ENCODE results near the gene GUSB. TPM values are rescaled to one million over a fixed set of nuclear protein-coding genes. Genes with fewer than 3 reads are reported as not detected.
"Not testable (repeated sequence)": the region's sequence is repeated elsewhere in the genome, so short reads cannot be mapped to it uniquely, and the experiment has no call there.

GUSB gene
- total RNA-seq = 10 to 100 TPM; 10.7 to 27.1 (median 20.7) TPM

DNA sequence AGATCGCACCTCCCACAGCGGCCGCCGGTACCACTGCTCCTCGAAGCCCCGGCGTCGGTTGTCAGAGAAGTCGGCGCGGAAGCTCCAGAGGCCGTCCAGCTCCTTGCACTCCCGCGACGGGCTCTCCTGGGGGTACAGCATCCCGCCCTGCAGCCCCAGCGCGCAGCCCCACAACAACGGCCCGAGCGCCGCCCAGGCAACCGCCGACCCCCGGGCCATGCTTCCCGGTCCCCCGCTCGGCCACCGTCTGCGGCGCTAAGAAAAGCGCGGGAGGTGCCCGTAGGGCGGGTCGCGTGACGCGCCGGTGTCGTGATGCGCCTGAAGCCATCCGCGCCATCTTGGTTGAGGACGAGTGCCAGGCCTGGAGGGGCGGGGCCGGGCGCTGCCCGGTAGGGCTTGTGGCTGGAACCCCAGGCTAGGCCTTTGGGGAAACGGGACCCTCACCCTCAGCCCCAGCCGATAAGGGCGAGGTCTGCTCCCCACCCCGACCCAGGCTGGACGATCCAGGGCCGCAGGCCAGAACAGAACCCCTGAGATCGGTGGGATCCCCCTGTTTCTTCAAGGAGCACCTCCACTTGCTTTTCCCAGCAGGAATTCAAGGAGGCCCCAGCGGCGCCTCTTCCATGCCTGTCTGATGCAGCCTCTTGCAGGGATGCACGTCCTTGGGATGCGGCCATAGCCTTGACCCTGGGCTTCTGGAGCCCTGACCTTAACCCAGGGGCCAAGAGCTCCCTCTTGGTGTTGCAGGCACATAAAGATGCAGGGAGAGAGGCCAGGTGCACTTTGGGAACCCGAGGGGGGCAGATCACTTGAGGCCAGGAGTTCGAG, at the start of gene GUSB:
TSS of gene GUSB (minus strand) at position 249 of the 828 bp plus-strand sequence. CDS start at position 219, 30 bp downstream.
- WGBS = 36% methylated on average over 4 of the region's 62 CpGs
- Histone ChIP-seq H3K36me3 (peaks cover 13% of the 10 kb centered on the region), H3K27me3 (no peaks in the 10 kb centered on the region), H3K9me3 (no peaks in the 10 kb centered on the region), H3K4me3 (peak within 1 kb of the TSS; percentile 72), H3K4me1 (peaks cover 21% of the 10 kb centered on the region), H3K27ac (peak within 1 kb of the TSS; percentile 72)
- DNase-seq (ENCODE audit: low spot score in 2 of 2) = peak; percentile 93 to 96
- TF ChIP-seq POLR2AphosphoS5 (IDR thresholded peaks at IDR 0.05) = peak in 2 of 3 donors; percentile 48 to 97
- TF ChIP-seq, protein P1, sequence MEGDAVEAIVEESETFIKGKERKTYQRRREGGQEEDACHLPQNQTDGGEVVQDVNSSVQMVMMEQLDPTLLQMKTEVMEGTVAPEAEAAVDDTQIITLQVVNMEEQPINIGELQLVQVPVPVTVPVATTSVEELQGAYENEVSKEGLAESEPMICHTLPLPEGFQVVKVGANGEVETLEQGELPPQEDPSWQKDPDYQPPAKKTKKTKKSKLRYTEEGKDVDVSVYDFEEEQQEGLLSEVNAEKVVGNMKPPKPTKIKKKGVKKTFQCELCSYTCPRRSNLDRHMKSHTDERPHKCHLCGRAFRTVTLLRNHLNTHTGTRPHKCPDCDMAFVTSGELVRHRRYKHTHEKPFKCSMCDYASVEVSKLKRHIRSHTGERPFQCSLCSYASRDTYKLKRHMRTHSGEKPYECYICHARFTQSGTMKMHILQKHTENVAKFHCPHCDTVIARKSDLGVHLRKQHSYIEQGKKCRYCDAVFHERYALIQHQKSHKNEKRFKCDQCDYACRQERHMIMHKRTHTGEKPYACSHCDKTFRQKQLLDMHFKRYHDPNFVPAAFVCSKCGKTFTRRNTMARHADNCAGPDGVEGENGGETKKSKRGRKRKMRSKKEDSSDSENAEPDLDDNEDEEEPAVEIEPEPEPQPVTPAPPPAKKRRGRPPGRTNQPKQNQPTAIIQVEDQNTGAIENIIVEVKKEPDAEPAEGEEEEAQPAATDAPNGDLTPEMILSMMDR (IDR thresholded peaks at IDR 0.05) = no peak
- no peak for TF ChIP-seq POLR2A (IDR thresholded peaks at IDR 0.05)

DNA sequence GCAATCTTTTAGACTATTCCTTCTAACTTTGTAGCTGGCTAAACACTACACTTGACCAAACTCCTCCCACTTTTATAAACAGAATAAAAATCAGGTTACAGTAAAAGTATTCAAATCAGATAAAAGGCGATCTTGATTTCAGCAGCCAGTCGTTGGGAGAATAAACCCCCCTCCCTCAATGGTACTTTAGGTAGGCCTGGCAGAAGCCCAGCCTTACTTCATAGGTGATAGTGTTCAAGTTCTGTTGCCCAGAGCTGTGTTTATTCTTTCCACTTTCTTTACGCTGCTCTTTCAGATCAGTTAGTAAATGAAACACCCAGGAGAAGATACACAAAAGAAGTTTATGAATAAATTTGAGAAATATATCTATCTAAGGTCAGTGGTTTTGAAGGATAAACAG, 46.3 kb upstream of the GUSB start:
- H3K4me3 ChIP-seq; H3K27me3 ChIP-seq; DNase-seq (ENCODE audit: low spot score in 2 of 2); H3K27ac ChIP-seq; H3K4me1 ChIP-seq; H3K36me3 ChIP-seq; H3K9me3 ChIP-seq: not testable (repeated sequence)
- WGBS = 61% methylated on average over 3 of the region's 3 CpGs

- Histone ChIP-seq H3K4me3 (no peak overlapping the region), H3K27me3 (no peaks in the 10 kb centered on the region), H3K27ac (no peak overlapping the region), H3K4me1 (peaks cover 3% of the 10 kb centered on the region), H3K36me3 (no peaks in the 10 kb centered on the region), H3K9me3 (no peaks in the 10 kb centered on the region)
- WGBS = 38% methylated on average over 4 of the region's 4 CpGs
- TF ChIP-seq, protein P1 (IDR thresholded peaks at IDR 0.05) = no peak
- TF ChIP-seq EP300 (IDR thresholded peaks at IDR 0.05) = no peak
- no peak for TF ChIP-seq POLR2A (IDR thresholded peaks at IDR 0.05)
- no peak for TF ChIP-seq POLR2AphosphoS5 (IDR thresholded peaks at IDR 0.05)
- no peak for DNase-seq (ENCODE audit: low spot score in 2 of 2)
Measured at GRCh38 chr7:66016131-66016461, 34.1 kb upstream of the GUSB start.

DNA sequence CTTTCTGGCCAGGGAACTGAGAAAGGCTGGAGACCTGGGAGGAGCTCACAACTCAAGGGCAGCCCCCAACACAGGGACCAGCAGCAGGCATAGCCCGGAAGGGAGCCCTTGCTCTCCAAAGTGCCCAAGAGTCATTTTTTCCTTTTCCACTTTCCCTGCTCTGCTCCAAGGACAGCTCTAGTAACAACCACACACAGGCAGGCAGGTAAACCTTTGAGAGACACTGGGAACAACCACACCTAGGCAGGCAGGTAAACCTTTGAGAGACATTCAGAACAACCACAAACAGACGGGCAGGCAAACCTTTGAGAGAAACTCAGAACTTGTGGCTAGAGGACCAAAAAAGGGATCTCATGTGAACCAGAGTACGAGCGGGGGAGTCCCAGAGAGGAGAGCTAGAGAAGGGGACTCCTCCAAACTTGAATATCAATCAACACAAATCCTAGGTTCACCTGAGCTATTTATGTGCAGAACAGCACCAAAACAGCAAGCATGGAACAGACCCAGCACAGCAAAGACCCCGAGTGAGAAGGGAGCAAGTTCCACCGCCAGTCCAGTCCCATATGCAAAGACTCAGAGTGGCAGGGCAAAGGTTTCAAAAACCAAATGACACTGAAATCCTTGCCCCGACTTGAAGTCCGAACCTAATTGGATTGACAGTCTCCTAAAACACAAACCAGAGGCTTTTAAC, 33.6 kb upstream of the GUSB start:
- WGBS = 80% methylated on average over 8 of the region's 8 CpGs
- Histone ChIP-seq H3K27me3 (no peaks in the 10 kb centered on the region), H3K4me3 (no peak overlapping the region), H3K9me3 (no peaks in the 10 kb centered on the region), H3K36me3 (no peaks in the 10 kb centered on the region), H3K27ac (no peak overlapping the region), H3K4me1 (peaks cover 3% of the 10 kb centered on the region)
- TF ChIP-seq EP300 (IDR thresholded peaks at IDR 0.05) (no peak), POLR2AphosphoS5 (IDR thresholded peaks at IDR 0.05) (no peak), POLR2A (IDR thresholded peaks at IDR 0.05) (no peak)
- TF ChIP-seq, protein P1 (IDR thresholded peaks at IDR 0.05) = no peak
- DNase-seq (ENCODE audit: low spot score in 2 of 2) = no peak

DNA sequence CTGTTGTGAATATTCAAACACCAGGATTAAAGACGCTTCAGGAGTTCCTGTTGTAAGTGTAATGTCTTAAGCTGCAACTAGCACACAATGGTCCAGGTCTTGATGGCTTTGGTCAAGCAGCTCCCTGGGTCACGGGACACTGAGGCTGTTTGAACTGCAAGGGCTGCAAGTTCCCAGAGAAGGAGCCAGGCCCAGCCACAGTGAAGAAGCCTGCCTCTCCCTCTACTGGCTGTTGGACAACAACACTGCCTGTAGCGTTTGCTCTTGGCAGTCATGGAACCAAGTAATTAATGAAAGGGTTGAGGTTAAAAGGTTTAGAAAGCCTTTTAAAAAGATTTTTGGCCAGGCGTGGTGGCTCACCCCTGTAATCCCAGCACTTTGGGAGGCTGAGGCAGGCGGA, 31.9 kb upstream of the GUSB start:
- no peak for DNase-seq (ENCODE audit: low spot score in 2 of 2)
- Histone ChIP-seq H3K9me3 (no peaks in the 10 kb centered on the region), H3K27me3 (no peaks in the 10 kb centered on the region), H3K36me3 (no peaks in the 10 kb centered on the region), H3K4me3 (no peak overlapping the region), H3K4me1 (peaks cover 3% of the 10 kb centered on the region), H3K27ac (no peak overlapping the region)
- TF ChIP-seq EP300 (IDR thresholded peaks at IDR 0.05) = no peak
- TF ChIP-seq POLR2A (IDR thresholded peaks at IDR 0.05) = no peak
- TF ChIP-seq, protein P1 (IDR thresholded peaks at IDR 0.05) = peak in 1 of 2 donors; percentile 33
- no peak for TF ChIP-seq POLR2AphosphoS5 (IDR thresholded peaks at IDR 0.05)
- WGBS = 59% methylated on average over 5 of the region's 5 CpGs
